Measurements from ENCODE around the gene NHP2.
"Not testable (repeated sequence)": the region's sequence is repeated elsewhere in the genome, so short reads cannot be mapped to it uniquely, and the experiment has no call there.

NHP2 gene

DNA sequence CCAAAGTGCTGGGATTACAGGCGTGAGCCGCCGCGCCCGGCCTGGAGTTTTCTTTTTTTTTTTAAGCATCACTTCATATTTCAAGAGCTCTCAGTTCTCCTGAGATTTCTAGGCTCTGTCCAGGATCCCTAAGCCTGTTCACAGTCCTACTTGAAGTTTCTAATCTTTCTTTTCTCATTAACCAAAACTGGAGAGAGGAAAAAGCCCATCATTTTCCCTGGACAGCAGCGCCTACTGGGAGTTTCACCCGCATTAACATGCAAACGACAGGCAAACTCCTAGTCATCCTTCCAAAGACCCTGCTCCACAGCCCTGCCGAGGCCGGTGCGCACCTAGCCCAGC, 23.5 kb downstream of the NHP2 start:
- not testable (repeated sequence) for DNase-seq

DNA sequence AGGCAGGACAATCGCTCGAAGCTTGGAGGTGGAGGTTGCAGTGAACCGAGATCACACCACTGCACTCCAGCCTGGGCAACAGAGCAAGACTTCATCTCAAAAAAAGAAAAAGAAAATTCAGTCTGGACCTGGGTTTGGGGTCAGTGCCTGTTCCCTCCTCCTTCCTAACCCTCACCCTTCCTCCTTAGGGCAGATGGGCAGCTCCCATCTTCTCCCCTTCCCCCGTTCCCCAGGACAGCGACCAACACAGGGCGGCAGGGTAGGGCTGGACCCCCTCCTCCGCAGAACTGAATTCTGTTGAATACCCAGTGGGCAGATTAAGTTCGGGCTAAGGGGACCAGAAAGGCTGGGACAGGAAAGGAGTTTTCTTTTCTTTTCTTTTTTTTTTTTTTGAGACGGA, 24.4 kb downstream of the NHP2 start:
- DNase-seq: no peak

DNA sequence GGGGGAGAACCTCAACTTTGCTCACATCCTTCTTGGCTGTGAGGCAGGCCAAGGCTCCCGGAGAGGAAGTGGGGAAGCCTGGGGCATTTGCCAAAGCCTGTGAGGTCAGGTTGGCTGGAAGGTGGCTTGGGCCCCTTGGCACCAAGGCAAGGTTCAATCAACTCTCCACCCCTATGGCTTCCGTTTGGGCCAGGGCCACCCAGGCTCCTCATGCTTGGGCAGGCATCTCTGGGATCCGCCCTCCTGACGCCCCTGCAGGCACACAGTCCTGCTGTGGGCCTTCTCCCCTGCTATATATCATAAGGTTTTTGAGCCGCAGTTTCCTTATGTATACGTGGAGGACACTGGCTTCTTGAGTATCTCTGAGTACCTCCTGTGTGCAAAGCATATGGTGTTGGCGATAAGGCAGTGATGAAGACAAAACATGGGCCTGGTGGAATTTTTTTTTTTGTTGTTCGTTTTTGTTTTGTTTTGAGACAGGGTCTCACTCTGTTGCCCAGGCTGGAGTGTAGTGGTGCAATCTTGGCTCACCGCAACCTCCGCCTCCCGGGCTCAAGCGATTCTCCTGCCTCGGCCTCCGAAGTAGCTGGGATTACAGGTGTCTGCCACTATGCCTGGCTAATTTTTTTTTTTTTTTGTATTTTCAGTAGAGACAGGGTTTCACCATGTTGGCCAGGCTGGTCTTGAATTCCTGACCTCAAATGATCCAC, 26.2 kb downstream of the NHP2 start:
- not testable (repeated sequence) for DNase-seq

DNA sequence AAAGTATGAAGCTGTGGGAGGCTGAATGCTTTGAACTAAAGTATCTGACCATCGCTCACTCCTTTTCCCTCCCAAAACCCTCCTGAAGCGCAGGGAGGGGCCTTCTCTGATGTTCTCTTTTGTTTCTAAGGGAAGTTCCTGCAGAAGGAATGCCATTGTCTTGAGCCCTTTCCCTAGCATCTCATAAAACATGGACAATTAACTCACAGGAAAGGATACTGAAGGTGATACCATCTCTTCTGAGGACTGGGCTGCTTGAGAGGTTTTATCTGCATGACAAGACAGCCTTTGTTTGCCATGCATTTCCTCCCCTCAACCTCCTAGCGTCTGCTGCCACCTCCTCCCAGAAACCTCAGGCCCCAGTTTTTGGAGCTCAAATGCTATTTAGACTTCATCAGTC, 27.1 kb downstream of the NHP2 start:
- no peak for DNase-seq

DNA sequence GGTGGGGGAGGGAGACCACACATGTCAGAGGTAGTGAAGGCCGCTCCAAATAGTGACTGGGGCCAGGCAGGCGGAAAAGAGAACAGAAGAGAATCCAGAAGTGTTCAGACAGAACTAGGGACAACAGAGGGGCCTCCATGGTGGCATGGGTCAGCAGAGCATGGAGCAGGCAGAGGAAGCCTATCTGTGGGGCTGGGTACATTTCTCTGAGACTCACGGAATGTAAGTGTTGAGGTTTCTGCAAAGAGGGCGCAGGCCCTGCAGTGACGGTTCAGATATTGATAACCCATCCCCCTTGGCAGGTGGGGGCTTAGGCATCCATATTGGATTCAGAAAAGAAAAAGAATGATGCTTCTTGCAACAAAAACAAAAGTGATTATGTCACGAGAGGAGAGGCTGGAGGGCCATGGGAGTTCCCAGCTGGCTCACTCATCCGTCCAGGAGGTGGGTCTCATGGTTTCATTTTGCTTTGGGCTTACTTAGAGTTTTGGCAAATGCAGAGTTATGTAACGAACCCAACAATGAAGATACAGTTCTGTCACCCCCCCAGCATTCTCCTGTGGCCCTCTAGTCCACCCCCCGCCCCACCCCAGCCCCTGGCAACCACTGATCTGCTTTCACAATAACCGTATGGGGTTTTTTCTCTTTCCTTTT, 28.3 kb downstream of the NHP2 start:
- DNase-seq: no peak

DNA sequence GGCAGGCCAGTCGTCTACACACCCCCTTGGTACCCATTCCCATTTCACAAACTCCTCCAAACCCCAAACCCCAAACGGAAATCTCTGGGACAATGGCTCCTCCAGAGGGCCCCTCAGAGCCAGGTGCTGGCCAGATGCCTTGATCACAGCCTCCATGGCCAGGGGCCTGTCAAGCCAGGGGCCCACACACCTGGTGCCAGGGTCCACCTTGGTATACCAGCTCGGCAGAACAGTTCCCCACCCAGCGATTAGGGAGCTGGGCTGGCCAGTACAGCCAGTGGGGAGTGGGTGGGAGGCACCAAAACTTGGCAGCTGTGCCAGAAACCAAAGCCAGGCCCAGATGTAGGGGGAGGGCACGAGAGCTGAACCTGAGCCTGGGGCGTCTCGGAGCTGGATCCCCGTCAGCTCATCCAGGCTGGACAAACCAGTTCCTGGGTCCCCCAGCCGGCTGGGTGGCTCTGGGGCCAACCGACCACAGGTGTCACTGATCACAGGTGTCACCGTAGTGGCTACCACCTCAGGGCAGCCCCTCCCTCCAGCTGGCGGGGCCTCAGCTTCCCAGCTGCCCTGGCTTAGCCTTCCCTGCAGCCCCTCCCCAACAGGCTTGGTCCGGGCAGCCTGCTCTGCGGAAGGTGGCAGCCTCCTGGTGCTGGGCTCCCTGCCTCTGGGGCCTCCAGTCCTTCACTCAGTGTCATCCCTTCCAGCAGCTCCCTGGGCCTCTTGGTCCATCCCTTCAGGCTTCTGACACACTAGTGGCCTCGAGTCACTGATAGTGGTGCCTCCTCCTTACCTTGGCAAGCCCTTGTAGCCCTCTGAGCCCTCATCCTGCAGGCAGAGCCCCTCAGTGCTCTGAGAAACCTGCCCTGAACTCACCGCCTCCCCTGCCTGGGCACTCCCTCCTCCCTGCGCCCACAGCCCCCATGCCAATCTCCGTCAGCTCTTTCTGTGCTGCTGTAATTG, 29.4 kb downstream of the NHP2 start:
- DNase-seq: no peak

DNA sequence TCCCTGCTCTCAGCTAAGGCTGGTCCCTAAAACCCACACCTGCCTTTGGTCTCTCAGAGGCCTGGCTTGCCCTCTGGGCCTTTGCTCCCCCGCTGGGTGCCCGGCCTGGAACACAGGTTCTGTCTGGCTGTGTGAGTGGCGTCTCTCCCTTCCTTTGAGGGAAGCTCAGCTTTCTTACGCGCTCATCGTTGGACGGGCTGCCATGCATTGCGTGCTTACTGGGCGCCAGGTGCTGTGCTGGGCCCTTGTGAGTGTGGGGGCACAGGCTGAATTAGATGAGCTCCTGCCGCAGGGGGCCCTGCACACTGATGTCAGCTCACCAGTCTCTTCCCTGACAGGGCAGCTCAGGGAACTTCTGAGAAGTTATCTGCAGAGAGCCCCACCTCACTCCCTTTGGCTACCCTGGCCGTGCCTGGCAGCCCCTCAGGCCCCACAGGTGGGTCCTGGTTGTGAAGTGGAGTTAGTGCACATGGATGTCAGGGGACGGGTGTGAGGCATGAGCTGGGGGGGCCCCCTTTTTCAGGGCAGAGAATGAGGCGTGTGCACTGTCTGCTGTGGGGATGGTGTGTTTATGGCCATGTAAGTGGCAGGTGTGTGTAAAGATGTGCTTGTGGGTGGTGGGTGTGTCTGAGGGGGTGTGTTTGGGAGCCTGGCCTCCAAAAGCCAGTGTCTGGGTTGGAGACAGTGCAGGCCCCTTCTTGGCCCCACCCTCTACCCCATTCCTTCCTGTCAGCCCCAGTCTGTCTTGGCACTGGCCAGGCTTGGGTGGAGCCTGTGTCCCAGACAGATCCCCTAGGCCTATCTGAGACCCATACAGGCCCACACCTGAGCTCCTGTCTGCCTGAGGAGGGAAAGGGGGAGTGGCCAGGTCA, 30.4 kb downstream of the NHP2 start:
- no peak for DNase-seq

DNA sequence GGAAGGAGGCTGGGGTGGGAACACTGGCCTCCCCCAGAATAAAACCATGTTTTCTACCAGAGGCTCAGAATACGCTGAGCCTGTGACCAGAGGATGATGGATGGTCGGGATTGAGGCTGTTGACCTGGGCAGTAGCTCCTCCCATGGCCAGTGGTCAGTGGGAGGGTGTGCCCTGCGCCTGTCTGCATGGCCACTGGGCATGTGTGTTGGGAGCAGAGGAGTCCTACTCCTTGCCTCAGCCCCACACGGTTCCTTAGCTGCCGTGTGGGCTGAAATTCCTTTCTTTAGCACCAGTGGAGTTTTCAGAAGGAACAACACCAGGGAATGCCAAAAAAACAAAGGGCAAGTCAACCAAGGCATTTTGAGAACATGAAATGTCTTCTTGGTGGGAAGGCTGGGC, 31.3 kb downstream of the NHP2 start:
- DNase-seq: no peak

DNA sequence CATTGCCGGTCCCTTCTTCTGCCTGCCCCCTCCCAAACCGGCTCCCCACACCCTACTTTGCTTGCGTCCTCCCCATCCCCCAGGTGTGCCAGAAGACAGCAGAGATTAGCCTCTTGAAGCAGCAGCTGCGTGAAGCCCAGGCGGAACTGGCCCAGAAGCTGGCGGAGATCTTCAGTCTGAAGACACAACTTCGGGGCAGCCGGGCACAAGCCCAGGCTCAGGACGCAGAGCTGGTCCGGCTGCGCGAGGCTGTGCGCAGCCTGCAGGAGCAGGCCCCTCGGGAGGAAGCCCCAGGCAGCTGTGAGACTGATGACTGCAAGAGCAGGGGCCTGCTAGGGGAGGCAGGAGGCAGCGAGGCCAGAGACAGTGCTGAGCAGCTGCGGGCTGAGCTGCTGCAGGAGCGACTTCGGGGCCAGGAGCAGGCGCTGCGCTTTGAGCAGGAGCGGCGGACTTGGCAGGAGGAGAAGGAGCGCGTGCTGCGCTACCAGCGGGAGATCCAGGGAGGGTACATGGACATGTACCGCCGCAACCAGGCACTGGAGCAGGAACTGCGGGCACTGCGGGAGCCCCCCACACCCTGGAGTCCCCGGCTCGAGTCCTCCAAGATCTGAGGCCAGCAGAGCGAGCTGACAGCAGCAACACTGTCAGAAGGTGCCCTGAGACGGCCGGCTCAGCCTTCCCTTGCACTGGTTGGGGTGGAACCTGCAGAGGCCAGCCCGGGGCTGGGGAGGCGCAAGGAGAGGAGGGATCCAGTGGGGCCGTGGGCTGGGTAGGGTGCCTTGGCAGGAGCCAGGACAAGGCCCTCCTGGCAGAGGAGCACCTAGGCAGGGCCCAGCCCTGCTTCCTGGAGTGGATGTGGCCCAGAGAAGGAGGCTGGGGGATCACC, 32.1 kb downstream of the NHP2 start:
- DNase-seq: no peak

DNA sequence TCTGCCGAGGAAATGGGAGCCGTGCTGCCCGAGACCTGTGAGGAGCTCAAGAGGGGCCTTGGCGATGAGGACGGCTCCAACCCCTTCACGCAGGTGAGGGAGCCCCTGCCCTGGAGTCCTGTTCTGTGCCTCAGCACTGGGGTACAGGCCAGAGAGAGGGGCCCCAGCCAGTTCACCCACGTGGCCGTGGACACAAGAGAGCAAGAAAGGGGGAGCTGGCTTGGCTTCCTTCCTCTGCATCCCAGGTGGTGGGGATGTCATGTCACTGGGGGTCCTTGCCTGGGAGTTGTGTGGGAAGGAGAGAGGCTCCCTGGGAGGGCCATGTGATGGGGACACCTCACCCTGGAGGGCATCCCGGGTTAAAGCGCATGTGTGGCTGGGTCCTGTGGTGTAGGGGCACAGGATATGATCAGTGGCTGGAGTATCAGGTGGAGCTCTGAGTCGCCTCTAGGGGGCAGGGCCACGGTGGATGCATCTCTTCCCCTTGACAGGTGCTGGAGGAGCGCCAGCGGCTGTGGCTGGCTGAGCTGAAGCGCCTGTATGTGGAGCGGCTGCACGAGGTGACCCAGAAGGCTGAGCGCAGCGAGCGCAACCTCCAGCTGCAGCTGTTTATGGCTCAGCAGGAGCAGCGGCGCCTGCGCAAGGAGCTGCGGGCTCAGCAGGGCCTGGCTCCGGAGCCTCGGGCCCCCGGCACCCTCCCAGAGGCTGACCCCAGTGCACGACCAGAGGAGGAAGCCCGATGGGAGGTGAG, 32.9 kb downstream of the NHP2 start:
- DNase-seq: no peak

DNA sequence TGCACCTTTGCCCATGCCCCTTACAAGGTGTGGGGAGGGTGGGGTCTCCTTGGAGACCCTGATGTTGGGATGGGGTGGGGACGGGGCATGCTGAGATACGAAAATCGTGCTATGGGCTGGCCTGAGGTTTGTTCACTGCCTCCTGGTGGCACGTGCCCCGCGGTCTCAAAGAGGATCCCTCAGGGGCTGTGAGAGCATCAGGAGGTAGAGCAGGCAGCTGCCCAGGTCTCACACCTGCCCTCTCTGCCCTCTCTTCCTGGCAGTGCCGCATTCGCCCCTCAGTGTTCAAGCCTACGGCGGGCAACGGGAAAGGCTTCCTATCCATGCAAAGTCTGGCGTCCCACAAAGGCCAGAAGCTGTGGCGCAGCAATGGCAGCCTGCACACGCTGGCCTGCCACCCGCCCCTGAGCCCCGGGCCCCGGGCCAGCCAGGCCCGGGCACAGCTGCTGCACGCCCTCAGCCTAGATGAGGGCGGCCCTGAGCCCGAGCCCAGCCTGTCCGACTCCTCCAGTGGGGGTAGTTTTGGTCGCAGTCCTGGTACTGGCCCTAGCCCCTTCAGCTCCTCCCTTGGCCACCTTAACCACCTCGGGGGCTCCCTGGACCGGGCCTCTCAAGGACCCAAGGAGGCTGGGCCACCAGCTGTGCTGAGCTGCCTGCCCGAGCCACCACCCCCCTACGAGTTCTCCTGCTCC, 33.6 kb downstream of the NHP2 start:
- no peak for DNase-seq

DNA sequence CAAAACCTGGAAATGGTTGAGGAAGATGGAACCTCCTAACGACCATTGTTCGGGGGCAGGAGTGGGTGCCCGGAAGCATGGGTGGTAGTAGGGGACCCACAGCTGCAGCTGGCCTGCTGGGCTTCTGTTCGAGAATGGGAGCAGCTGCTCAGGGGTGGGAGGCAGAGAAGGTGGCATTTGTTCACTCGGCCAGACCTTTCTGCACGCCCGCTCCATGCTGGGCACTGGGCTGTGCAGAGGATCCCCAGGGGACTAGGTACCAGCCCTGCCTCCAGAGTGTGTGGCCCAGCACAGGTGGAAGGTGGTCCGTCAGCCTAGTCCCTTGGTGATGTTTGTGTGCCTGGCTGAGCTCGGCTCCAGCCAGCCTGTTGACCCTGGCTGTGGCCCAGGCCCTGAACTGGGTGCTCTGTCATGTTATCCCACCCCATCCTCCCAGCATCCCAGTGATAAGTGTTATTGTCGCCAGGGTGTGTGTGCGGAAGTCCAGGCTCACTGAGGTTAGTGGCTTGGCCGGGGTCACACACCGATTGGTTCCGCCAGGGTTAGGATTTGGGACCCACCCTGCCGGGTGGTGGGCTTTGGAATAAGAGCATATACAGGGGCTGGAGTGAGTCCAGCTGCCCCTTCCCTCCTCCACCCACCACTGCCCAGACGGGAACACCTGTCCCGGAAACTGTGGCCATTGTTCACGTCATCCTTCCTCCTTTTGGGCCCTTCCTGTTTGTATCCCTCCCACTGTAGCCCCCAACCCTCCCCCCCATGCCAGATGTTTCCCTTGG, 35.6 kb downstream of the NHP2 start:
- no peak for DNase-seq

DNA sequence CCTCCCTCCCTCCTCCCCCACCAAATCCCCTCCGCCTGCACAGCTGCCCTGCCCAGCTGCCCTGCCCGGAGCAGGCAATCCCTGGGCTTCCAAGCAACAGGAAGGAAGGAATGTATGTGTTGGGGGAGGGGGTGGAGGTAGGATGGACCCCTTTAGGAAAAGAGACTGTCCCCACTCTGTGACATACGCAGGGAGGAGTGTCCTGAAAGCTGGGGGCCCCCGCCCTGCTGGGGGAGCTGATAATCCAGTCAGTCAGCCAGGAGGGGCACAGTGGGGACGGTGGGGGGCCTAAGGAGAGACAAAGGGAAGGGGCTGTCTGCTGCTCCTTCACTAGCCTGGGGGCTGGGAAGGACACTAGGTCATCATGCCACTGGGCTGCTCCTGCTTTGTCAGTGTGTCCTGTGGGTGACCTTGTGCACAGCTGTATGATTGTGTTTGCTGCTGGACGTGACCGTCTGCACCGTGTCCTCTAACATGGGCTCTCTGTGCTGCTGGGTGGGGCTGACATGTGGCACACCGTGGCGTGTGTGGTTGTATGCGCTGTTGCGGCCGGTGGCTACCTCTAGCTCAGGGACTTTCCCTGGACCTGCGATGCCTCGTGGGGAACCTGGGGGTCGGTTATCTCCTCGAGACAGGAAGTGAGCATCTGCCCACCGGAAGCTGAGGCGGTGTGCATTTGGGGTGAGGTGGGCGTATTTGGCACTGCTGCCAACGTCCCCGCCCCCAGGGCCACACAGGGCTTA, 37.4 kb downstream of the NHP2 start:
- no peak for DNase-seq

DNA sequence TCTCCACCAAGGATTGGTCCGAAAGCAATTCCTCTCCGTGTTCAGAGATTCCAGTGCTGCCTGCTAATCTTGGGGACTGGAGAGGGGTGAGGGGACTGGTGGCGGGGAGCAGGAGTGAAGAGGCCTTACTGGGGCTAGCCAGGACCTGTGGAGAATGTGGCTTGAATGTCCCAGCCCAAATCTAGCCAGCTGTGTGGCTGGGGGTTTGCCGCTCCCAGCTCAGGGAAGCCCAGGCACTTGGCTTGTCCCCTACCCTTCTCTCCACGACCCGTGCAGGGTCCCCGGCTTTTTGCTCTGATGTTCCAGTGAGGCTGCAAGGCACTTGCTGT, 37.9 kb downstream of the NHP2 start:
- no peak for DNase-seq

DNA sequence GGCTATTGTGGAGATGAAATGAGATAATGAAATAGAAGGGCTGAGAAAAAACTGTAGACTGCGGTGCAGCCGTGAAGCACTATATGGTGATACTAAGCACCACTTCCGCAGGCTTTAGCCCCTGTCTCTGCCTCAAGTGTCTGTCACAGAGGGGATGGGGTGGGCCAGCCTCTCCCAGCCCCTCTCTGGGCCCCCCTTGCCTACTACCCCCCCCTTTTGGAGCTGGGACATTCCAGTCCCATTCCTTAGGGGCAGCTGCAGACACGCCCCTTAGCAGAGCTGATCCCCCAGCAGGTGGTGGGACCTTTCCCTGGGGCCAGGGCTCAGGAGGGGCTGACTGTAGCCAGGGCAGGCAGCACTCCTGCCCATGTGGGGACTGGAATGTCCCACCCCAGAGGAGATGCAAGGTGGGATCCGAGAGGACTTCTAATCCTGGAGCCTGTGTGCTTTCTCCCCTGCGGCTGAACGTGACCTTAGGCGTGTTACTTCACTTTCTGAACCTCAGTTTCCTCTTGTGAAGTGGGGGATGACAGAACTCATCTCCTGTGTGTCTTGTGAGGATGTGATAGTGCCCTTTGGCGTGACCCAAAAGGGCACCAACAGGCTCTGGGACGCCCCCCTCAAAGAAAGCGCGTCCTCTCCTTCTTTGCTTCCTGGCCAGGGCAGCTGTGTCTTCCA, 38.4 kb downstream of the NHP2 start:
- DNase-seq: no peak

DNA sequence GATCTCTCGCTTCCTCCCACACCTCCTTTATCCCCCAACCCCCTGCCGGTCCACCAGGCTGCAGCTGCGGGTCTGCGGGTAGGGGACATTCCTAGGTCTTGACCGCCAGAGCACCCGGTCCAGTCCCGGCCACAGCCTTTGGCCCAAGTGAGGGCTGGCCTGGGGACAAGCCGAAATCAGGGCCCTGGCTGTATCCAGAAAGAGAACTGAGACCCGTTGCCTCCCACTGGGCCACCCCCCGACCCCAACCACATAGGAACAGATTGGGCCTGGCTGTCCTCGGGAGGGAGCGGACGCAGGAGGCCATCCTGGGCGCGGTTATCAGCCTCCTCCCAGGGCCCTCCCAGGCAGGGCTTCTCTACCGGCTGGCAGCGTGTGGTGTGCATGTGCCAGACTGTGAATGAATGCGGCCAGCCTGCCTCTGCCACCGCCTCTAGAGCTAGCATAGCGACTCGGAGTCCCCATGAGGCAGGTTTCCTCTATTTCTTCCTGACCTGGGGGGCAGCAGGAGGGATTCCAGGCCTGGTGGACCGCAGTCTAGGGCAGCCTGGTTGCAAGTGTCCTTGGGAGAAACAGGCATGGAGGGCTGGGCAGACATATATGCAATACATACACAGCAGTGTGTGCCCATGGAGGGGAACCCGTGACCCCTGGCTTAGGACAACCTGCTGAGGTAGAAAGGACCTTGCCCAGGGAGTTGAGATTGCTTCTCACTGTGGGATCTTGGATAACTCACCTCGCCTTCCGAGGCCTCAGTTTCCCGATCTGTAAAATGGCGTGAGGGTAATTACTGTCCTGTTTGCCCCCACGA, 39.2 kb downstream of the NHP2 start:
- no peak for DNase-seq

DNA sequence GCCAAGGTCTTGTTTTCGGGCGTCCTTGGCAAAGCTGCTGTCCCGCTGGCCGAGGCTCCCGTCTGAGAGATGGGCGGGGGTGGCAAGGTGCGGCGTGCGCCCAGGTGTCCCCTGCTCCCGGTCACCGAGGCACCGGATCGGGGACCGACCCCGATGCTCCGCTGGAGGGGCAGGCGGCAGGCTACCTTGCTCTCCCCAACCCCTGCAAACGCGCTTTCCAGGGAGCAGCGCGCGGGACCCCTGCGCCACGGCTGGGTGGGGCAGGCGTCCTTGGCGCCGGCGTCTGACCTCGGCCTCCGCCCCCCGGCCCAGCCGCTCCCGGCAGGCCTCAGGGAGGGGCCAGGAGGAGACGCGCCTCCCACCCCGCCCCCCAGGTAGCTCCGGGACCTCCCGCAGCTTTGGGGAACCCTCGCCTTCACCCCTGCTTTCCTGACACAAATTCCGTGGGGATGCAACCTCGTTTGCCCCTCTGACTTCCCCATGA, 39.8 kb downstream of the NHP2 start:
- DNase-seq: no peak

Measured in NCI-H748 treated with DMSO at 0.1 percent for 48 hours (cell line).